Measurements from ENCODE around the gene POU2F3. TPM values are rescaled to one million over a fixed set of nuclear protein-coding genes. Genes with fewer than 3 reads are reported as not detected.
A peak's percentile ranks its signal among the peaks of the same experiment; 100 is the strongest.
"Not testable (repeated sequence)": the region's sequence is repeated elsewhere in the genome, so short reads cannot be mapped to it uniquely, and the experiment has no call there.

POU2F3 gene
- total RNA-seq, 4 donors from 2014 or later, result 58.2 to 219 (median 105) TPM

GRCh38 chr11:120273432-120273831 is 33.5 kb downstream of the POU2F3 start:
- Histone ChIP-seq H3K4me1 (peaks cover 25% of the 10 kb centered on the region), H3K27me3 (no peaks in the 10 kb centered on the region), H3K36me3 (no peaks in the 10 kb centered on the region), H3K9me3 (no peaks in the 10 kb centered on the region), H3K27ac (no peak overlapping the region), H3K4me3 (no peak overlapping the region)
- TF ChIP-seq POLR2A (IDR thresholded peaks at IDR 0.05), result no peak
- TF ChIP-seq POLR2AphosphoS5 (IDR thresholded peaks at IDR 0.05), result no peak
- TF ChIP-seq EP300 (IDR thresholded peaks at IDR 0.05), result no peak
- no peak for TF ChIP-seq CTCF (IDR thresholded peaks at IDR 0.05)
- 92% methylated on average over 2 of the region's 2 CpGs for WGBS
- no peak for DNase-seq (ENCODE audit: low spot score in 2 of 2)

- H3K4me1 ChIP-seq, result peaks cover 25% of the 10 kb centered on the region
- WGBS, result 98% methylated on average over 2 of the region's 2 CpGs
- H3K27me3 ChIP-seq, result not testable (repeated sequence)
Measured at GRCh38 chr11:120273956-120274355, 34.0 kb downstream of the POU2F3 start.

GRCh38 chr11:120279502-120279901 is 39.6 kb downstream of the POU2F3 start:
- H3K9me3 ChIP-seq, result no peaks in the 10 kb centered on the region
- no peaks in the 10 kb centered on the region for H3K27me3 ChIP-seq
- 65% methylated on average over 5 of the region's 5 CpGs for WGBS
- DNase-seq (ENCODE audit: low spot score in 2 of 2), result no peak
- peaks cover 33% of the 10 kb centered on the region for H3K4me1 ChIP-seq
- no peak overlapping the region for H3K4me3 ChIP-seq
- TF ChIP-seq POLR2A (IDR thresholded peaks at IDR 0.05) (no peak), EP300 (IDR thresholded peaks at IDR 0.05) (no peak), POLR2AphosphoS5 (IDR thresholded peaks at IDR 0.05) (no peak), CTCF (IDR thresholded peaks at IDR 0.05) (no peak)
- no peaks in the 10 kb centered on the region for H3K36me3 ChIP-seq
- H3K27ac ChIP-seq, result peak overlapping the region; percentile 4

More at GRCh38 chr11:120273956-120274355, 34.0 kb downstream of the POU2F3 start:
- H3K27ac ChIP-seq; H3K9me3 ChIP-seq; H3K4me3 ChIP-seq; H3K36me3 ChIP-seq; DNase-seq (ENCODE audit: low spot score in 2 of 2): not testable (repeated sequence)

- no peak for DNase-seq (ENCODE audit: low spot score in 2 of 2)
- WGBS, result 42% methylated on average over 4 of the region's 5 CpGs
- no peak overlapping the region for H3K4me3 ChIP-seq
Measured at GRCh38 chr11:120280600-120281051, 40.7 kb downstream of the POU2F3 start.

GRCh38 chr11:120281143-120281795 is 41.3 kb downstream of the POU2F3 start:
- H3K27me3 ChIP-seq, result no peaks in the 10 kb centered on the region
- no peak for DNase-seq (ENCODE audit: low spot score in 2 of 2)
- H3K9me3 ChIP-seq, result no peaks in the 10 kb centered on the region
- H3K4me1 ChIP-seq, result peaks cover 33% of the 10 kb centered on the region
- peak overlapping the region; percentile 24 for H3K27ac ChIP-seq
- 36% methylated on average over 7 of the region's 7 CpGs for WGBS
- H3K4me3 ChIP-seq, result no peak overlapping the region
- no peaks in the 10 kb centered on the region for H3K36me3 ChIP-seq
- no peak for TF ChIP-seq EP300 (IDR thresholded peaks at IDR 0.05)
- no peak for TF ChIP-seq POLR2AphosphoS5 (IDR thresholded peaks at IDR 0.05)
- no peak for TF ChIP-seq CTCF (IDR thresholded peaks at IDR 0.05)
- TF ChIP-seq POLR2A (IDR thresholded peaks at IDR 0.05), result no peak

More at GRCh38 chr11:120280600-120281051, 40.7 kb downstream of the POU2F3 start:
- H3K4me1 ChIP-seq, result peaks cover 33% of the 10 kb centered on the region
- H3K9me3 ChIP-seq, result no peaks in the 10 kb centered on the region
- TF ChIP-seq POLR2AphosphoS5 (IDR thresholded peaks at IDR 0.05) (no peak), POLR2A (IDR thresholded peaks at IDR 0.05) (no peak), EP300 (IDR thresholded peaks at IDR 0.05) (no peak), CTCF (IDR thresholded peaks at IDR 0.05) (no peak)
- H3K36me3 ChIP-seq, result no peaks in the 10 kb centered on the region
- peak overlapping the region; percentile 4 for H3K27ac ChIP-seq
- H3K27me3 ChIP-seq, result no peaks in the 10 kb centered on the region
